Measurements from ENCODE around the gene GNAQ.

- no peak for TF ChIP-seq CTCF (conservative IDR thresholded peaks at IDR 0.05 in 1 of 2, IDR thresholded peaks at IDR 0.05 in 1 of 2; ENCODE audit: low read depth in 1 of 2, low read length in 2 of 2)
- TF ChIP-seq EZH2 (IDR thresholded peaks at IDR 0.05; ENCODE audit: low read length, missing control alignments): no peak
Observed at GRCh38 chr9:77975806-77976205, 55.8 kb downstream of the GNAQ start.

Measured in fibroblast of lung (primary cell).